SHP77 (cell line): Measurements from ENCODE around the gene PTPRN2.
"Not testable (repeated sequence)": the region's sequence is repeated elsewhere in the genome, so short reads cannot be mapped to it uniquely, and the experiment has no call there.

Experiments used
- DNase-seq, 2 experiments: peaks; one replicate each; lab custom pipeline; 2025; lab: John Stamatoyannopoulos, UW

Gene PTPRN2

GRCh38 chr7:158468181-158468580 lies 119.4 kb downstream of the PTPRN2 start:
- no peak for DNase-seq

- DNase-seq: no peak
These were observed 120.1 kb downstream of the PTPRN2 start for GRCh38 chr7:158467562-158467961.

GRCh38 chr7:158463317-158463716 lies 124.3 kb downstream of the PTPRN2 start:
- DNase-seq: no peak

DNA sequence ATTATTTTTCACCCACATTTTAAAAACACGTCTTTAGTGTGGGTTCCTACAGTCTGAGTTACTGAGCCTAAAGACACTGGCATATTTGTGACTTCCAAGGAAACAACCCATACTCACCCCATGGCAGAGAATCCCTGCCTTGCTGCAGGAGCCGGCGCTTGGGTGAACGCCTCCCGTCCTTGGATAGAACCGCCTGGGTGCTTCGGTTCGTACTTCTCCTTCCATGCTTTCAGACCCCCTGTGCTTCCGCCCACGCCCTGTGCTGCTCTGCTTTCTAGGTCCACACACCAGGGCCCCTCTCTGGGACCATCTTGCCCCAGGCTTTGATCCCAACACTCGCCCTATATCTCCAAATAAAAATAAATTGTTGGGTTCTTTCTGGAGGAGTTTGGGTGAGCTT lies 125.8 kb downstream of the PTPRN2 start:
- no peak for DNase-seq

DNA sequence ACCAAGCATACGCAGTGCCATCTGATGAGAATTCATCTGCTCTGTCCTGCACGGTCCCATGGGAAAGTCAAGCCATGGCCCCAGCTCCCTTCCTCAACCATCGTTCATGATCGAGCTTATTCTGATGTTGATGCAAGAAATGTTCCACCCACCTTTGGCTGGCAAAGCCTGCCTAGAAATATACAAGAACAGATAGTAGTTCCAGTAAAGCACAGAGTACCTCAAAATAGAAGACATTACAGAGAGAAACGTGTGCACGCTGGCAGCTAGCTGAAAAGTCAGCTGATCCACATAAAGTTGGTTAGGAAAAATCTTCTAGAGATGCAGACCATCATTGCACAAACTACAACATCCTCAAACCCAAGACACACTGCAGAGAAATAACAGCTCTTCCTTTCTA lies 127.0 kb downstream of the PTPRN2 start:
- DNase-seq: no peak

GRCh38 chr7:158458716-158459282 lies 128.8 kb downstream of the PTPRN2 start:
- DNase-seq: no peak

- no peak for DNase-seq
These were observed 129.5 kb downstream of the PTPRN2 start for GRCh38 chr7:158458096-158458495.

DNA sequence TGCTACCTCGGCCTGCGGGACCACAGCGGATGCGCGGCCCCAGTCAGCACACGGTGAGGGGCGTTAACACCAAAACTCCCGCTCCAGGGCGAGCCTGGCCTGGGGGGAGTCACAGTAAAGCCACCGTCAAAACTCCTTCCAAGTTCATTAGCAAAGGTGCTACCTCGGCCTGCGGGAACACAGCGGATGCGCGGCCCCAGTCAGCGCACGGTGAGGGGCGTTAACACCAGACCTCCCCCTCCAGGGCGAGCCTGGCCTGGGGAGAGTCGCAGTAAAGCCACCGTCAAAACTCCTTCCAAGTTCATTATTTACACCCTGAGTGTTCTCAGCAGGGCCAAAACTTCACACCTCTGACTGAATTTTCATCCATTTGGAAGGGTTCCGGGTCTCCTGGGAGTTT lies 130.0 kb downstream of the PTPRN2 start:
- not testable (repeated sequence) for DNase-seq

DNA sequence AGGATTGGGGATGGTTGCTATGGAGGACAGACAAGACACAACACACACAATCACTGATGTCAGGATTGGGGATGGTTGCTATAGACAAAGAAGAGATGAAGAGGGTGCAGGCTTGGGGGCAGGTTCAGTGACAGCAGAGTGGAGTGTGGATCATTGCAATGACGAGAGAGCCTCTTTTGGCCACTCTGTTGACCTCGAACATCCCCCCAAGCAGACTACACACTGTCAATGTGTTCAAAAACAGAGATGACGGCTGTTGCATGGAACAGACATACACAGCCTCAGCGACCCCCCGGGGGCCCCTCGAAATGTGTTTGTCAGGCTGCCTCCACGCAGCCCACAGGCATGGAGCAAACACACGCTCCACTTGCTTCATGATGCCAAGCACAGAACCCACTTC lies 133.0 kb downstream of the PTPRN2 start:
- DNase-seq: no peak

DNA sequence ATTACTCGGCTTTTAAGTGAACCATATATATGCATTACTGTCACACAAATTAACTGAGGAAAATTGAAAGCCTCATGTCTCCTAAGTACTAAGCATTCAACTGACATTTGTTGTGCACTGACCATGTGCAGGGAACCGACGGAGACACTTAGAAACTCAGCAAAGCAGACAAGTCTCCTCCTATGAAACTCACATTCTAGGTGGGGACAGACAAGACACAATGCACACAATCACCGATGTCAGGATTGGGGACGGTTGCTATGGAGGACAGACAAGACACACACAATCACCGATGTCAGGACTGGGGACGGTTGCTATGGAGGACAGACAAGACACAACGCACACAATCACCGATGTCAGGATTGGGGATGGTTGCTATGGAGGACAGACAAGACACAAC lies 134.0 kb downstream of the PTPRN2 start:
- no peak for DNase-seq

DNA sequence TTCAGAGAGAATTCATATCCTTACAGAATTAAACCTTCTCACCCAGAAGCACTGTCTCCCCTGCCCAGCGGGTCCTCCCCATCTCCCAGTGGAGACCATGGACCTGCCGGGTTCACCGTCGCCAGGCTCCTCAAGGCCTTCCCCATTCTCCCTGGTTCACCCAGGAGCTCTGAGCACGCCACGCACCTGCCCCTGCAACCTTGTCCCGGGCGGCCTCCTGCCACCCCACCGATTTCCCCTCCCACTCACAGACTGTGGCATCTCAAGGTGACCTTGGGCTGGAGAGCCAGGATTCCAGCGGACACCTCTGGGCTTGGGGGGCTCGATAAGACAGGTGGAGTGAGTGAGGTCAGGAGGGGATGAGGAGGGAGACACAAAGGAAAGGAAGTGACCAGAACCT lies 135.3 kb downstream of the PTPRN2 start:
- no peak for DNase-seq

GRCh38 chr7:158450476-158451124 lies 137.0 kb downstream of the PTPRN2 start:
- no peak for DNase-seq

DNA sequence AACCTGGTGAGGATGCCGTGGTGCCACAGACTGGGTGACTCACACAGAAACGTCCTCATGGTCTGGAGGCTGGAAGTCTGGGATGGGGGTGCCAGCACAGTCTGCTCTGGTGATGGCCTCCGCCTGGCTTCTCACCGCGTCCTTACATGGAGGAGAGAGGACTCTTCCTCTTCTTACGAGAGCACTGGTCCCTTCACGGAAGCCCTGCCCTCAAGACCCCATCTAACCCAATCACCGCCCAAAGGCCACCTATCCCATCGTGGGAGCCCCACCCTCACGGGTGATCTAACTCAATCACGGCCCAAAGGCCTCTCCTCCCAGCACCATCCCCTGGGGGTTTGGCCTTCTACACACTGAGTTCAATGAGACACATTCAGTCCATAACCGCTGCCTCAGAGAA lies 137.7 kb downstream of the PTPRN2 start:
- no peak for DNase-seq

DNA sequence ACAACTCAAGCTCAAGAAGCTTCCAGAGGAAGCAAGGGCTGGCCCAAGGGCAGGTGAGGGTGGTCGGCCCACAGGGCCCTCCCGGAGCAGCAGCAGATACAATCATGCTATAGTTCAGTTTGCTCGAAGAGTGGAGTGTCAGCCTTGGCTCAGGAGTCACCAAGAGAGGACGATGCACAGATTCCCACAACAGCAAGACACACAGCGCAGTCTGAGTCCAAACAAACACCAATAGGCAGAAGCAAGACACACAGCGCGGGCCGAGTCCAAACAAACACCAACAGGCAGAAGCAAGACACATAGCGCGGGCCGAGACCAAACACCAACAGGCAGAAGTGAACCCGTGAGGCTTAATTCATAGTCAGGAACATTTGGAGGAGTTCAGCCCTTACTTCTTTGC lies 138.4 kb downstream of the PTPRN2 start:
- DNase-seq: no peak

- DNase-seq: no peak
These were observed 139.1 kb downstream of the PTPRN2 start for GRCh38 chr7:158448430-158449100.

- no peak for DNase-seq
These were observed 140.0 kb downstream of the PTPRN2 start for GRCh38 chr7:158447506-158448171.

- no peak for DNase-seq
These were observed 140.5 kb downstream of the PTPRN2 start for GRCh38 chr7:158447151-158447505.

DNA sequence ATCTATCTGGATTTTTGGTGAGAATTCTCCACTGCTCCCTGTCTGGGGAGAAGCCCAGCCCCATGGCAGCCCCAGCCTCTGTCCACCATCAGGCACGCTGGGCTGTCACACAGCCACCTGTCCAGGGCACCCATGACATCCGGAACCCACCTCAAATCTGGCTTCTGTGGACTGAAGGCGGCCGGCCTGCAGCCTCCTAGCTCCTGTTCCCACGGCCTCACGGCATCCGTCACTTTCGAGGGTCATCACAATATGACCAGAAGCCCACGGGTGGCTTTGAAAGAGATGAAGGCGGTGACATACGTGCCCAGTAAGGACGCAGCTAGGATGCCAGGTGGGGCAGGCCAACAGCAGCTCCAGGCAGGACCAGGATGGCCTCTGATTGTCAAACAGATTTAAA lies 140.9 kb downstream of the PTPRN2 start:
- no peak for DNase-seq

- no peak for DNase-seq
These were observed 141.3 kb downstream of the PTPRN2 start for GRCh38 chr7:158446281-158446680.

GRCh38 chr7:158445421-158446175 lies 142.0 kb downstream of the PTPRN2 start:
- no peak for DNase-seq

- DNase-seq: no peak
These were observed 142.9 kb downstream of the PTPRN2 start for GRCh38 chr7:158444501-158445420.
